Right renal cortex interstitium (tissue), 3 donors: Measurements from ENCODE around the gene NT5DC1. TPM values are rescaled to one million over a fixed set of nuclear protein-coding genes. Genes with fewer than 3 reads are reported as not detected.
"Not testable (repeated sequence)": the region's sequence is repeated elsewhere in the genome, so short reads cannot be mapped to it uniquely, and the experiment has no call there.

Source experiments
- DNase-seq, 3 donors: peaks; one replicate each; pipeline ENCODE4 v3.0.0-alpha.2; 2013; ENCODE audit warnings: low read depth in 3 of 3, low spot score in 2 of 3
- polyA plus RNA-seq, 3 donors: library from polyadenylated mRNA; unstranded; fragments of 120-200 nt; gene quantifications; one replicate each; pipeline ENCODE4 v1.2.1, GENCODE V29; 2013; ENCODE audit not compliant: insufficient read length in 3 of 3

Gene NT5DC1
- polyA plus RNA-seq, 3 donors, result 43.4 to 45.6 (median 44.6) TPM

DNA sequence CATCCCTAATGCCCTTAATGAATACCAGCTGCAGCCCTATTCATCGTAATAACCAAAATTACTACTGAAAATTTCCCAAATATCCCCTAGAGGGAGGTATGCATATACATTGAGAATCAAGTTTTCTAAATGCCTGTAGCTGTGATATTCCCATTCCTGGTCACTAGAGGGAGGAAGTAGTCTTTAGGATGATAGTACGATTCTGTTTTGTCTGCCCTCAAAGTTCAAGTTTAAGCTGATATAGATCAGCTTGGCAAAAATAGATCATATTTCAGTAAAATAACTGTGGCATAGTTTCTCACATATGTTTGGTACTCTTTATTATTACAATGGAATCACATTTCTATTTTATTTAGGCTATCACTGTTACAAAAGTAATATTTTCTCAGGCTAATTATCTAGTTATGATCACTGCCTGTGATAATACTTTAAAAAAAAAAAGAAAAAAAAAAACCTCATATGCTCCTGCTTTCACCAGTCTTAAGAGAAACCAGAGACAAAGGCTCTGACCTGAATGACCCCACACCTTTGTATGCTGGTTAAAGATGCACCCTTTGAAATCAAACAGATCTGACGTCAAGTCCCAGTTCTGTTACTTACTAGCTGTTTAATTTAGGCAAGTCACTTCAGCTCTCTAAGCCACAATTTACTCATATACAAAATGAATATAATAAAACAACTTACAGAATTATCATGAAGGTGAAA, 168.1 kb downstream of the NT5DC1 start:
- DNase-seq, result peak in 2 of 3 donors; percentile 45 to 52

DNA sequence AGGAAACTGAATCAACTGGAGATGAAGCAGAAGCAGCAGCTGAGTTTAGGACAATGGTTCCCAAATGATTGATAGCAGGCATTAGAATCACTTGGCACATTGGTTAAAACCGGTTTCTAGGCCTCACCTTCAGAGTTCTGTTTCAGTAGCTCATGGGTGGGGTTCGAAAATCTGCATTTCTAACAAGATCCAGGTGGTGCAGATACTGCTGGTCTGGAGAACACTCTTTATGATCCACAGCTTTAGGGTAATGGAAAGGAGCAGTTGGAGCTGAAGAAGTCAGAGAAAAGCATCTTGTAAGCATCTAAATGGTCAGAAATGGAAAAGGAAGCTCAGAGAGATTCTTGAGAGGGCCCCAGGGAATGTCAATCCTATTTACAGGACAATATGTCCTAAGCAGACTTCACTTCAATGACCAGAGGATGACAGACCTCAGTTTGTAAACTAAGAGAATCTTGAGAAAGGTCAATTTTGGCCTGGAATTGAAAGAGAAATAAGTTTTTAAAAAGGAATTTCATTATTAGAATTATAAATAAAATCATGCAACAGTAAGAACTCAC, 170.6 kb downstream of the NT5DC1 start:
- no peak for DNase-seq

DNA sequence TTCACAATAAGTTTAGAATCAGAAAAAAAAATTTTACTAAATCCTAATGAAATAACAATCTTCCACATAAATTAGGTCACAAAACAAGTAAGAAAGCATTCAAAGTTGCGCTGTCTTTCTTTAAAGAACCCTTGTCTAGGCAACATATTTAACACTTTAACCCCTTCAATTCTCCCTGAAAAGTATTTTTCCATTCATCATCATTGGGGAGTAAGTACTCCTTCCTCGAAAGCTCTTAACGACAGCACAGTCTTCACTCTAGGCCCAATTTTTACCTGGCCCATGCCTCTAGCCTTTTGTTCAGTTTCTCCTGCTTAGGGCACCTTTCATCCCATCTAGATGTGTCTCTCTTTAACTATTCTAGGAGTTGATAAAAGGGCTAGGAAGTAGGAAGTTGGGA, 176.5 kb downstream of the NT5DC1 start:
- no peak for DNase-seq

DNA sequence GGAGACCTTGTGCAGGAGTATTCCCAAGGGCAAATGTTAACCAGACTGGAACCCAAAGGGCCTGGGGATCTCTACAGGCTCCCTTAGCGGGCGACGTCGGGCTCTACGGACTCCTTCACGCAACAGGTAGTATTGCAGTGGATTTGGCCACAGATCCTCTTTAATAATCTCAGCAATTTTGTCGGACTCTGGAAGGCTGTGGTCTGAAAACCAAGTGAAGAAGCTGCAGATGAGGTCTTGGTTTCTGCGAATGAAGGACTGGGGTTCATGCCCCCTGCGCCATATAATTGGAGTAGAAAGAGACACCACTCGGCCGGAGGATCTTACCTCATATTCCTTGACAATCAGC, 177.8 kb downstream of the NT5DC1 start:
- DNase-seq, result no peak

DNA sequence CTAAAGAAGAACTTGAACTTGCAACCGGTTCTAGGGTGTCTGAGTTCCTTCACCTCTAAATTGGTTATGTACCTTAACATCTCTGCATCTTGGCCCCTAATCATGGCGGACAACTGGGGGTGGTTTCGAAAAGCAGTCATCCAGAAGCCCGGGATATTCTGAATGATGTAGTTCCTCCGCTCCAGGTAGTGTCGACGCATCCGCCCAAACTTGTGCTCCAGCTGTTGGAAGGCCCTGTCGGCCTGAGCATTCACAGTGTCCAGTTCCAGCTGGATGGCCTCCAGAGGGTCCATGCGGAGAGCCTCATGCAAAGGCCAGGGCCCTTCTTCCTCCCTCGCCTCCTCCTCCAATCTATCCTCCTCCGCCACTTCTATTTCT, 178.2 kb downstream of the NT5DC1 start:
- DNase-seq, result peak in 1 of 3 donors; percentile 39

DNA sequence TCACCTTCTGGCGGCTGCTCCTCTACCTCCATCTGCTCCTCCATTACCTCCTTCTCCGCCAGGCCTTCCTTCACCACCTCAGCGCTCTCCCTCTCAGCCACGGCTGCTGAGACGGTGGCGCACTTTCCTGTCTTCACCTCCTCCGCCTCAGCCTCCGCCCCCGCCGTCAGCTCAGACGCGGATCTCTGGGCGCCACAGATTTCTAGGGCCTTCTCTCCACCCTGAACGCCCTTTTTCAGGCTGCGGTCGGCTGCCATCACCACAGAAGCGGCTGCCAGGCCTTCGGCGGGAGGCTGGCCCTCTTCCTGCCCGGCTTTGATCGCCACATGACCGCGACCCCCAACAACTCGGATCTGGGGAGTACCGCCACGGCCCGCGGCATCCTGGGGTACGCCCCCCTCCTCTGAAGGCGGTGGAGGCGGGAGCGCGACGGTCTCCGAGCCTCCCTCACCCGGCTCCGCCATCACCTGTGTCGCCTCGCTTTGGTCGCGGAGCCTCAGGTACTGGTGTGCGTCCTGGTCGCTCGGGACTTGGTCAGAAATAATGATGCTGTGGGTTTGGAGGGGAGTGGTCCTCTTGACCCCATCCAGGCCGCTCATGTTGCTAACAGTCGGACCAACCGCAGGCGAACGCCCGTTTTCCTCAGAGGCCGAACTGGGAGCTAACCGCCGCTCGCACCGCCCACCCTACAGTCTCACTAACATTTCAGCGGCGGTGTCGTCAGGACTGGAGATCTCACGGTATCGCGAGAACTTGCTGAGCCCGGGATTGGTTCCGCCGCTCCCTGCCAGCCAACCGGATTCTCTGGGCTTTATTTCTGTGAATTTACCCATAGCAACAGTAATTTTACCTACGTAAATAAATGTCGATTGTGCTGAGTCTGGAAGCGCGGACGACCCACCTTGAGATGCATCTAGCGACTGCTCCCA, 178.8 kb downstream of the NT5DC1 start, which contains the start of gene TSPYL1:
TSPYL1 (minus strand) TSS at position 699 of the 929 bp plus-strand sequence; CDS start at position 599, 100 bp downstream.
- DNase-seq, result peak; percentile 93 to 96 (median 95)

DNA sequence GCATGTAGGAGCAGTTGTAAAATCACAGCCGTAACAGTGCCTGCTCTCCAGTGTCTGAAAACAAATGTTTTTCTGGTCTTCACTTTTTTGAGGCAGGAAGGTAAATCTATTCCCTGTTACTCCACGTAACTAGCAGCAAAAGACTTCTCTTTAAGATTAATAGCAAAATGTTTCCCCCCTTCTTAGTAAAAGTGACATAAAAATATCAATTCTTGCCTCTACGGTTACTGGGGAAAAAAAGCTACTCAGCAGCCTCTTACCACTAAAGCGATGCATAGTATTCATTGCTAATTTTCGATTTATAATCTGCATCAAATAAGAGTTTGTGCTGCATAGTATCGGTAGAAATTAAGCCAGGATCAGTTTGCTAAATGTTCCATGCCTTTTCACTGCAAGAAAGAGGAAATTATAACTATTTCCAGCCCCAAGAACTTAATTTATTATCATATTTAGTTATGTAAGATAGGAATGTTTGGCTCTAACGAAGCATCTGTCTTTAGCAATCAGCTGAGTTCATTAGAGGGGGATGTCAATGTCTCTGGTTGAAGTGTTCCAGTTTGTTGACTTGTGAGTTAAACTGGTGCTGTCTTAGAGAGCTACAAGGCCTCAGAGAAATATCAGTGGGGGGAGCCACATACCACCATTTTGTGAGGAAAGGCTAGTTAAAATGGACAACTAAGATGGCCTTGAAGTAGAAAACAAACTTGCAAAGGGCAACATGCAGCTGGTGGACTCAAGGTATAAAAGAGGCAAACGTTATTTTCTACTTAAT, 179.7 kb downstream of the NT5DC1 start:
- DNase-seq, result peak; percentile 44 to 59 (median 50)

DNA sequence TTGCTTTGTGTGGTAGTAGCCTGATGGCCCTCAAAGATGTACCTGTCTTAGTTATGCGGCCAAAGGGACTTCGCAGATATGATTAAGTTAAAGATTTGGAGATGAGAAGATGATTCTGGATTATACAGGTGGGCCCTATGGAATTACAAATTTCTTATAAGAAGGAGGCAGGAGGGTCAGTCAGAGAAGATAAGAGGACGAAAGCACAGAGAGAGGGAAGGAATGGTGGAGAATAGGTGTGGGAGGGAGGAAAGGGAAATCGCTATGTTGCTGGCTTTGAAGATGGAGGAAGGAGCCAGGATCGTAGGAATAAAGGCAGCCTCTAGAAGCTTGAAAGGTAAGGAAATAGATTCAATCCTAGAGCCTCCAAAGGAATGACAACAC, 180.3 kb downstream of the NT5DC1 start:
- no peak for DNase-seq

DNA sequence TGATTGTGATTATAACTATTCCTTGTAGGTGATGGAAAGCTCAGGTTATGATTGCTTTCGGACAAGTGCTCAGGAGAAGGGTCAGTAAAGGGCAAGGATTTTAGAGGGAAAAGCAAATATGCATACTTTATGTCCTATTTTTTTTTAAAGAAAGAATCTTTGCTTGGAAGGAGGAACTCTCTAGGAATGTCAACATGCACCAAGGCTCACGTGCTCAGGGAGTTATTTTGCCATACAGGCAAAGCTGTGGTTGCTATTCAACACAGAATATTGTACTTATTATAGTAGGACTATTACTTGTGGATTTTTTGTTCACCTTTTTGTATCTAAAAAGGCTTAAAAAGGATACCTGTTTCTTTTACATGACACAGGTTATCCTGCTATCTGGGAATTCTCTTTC, 182.0 kb downstream of the NT5DC1 start:
- no peak for DNase-seq

DNA sequence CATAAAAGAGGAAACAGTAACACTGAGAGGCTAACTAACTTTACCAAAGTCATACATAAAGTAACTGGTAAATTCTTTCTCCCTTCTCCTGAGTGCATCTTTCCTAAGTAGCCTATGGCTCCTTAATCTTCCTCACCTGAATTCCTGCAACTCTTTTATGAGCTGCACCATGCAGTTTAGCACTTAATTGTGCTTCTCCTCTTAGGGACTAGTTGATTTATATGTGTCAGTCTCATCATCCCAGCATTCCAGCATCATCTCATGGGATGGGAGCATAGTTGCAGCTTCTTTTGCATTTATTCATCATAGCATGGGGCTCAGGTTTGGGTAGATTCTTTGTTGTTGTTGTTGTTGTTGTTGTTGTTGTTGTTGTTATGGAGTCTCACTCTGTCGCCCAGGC, 182.5 kb downstream of the NT5DC1 start:
- DNase-seq, result no peak

DNA sequence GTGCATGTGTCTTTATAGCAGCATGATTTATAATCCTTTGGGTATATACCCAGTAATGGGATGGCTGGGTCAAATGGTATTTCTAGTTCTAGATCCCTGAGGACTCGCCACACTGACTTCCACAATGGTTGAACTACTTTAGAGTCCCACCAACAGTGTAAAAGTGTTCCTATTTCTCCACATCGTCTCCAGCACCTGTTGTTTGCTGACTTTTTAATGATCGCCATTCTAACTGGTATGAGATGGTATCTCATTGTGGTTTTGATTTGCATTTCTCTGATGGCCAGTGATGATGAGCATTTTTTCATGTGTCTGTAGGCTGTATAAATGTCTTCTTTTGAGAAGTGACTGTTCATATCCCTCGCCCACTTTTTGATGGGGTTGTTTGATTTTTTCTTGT, 184.3 kb downstream of the NT5DC1 start:
- DNase-seq, result not testable (repeated sequence)

DNA sequence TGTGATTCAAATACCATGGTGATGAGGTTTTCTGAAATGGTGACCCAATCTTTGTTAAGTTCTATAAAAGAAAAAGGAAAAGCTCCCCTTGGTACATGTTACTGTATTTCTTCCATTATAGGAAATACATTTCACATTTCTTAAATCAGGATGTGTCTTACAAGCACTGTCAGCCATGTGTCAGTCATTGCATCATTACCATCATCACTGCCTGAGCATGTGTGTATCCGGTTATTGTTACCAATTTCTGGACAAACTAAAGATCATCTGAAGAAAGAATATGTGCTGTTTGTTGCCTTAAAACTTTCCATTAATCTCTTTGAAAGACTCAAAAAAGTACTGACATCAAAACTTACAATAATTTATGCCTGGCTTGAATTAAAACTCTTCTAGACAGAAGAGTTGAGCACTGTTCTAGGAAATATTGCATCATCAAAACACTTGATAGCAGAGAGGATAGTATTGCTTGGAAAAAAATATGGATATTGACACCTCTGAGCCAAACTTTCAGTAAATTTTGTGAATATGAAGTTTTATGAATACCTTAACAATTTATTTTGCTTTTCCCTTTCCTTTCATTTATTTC, 186.2 kb downstream of the NT5DC1 start:
- DNase-seq, result no peak

DNA sequence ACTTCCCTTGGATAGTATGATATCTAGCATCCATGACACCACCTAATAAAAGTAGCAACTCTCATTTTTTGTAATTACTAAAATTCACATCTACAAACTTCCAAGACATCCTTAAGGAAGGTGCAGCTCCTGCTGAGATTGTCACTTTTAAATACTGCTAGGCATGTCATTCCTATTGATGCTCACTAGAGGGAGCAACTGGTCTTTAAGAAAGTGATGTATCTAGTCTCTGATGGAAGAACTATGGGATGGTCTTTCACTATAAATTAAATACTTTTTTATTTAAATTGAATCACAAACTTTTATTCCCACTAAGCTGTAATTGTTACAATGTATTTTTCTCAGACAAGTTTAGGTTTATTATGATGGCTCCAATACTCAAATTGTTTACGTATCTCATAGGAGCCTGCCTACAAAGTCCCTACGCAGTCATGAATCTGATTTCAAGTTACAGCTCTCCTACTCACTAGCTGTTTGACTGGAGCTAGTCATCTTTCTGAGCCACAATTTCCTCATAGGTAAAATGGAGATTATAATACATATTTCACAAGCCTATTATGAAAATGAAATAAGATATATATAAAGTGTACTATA, 187.1 kb downstream of the NT5DC1 start:
- DNase-seq, result peak in 1 of 3 donors; percentile 33

DNA sequence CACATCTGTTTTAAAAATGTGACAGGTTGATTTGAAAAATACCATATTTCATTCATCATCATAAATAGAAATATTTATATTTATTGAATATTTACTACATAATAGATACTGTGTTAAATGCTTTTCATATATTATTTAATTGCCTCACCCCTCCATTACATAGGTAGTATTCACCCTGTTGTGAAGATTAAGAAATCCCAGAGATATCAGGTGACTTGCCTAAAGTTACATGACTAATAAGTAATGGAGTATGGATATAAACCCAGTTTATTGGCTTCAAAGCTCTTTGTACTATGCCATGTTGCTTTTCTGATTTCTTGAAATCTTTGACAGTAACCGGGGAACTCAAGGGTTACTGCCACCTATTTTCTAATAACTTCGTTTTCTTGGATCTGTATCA, 189.2 kb downstream of the NT5DC1 start:
- DNase-seq, result no peak

DNA sequence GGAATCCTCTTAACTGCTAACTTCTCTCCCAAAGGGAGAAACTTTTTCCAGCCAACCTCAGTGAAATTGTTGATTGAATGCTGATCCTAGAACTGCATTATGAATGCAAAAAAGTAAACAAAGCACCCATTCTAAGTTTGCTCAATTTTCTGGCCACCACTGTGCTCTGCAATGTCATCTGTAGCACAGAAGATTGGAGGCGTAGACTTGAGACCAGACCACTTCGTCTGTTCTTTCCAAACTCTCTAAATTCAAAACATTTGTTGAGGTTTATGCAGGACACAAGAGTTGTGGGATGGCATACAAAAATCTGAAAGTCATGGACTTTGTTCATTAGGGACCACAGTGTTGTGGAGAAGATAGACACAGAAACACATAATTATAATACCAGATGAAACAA, 190.1 kb downstream of the NT5DC1 start:
- no peak for DNase-seq

DNA sequence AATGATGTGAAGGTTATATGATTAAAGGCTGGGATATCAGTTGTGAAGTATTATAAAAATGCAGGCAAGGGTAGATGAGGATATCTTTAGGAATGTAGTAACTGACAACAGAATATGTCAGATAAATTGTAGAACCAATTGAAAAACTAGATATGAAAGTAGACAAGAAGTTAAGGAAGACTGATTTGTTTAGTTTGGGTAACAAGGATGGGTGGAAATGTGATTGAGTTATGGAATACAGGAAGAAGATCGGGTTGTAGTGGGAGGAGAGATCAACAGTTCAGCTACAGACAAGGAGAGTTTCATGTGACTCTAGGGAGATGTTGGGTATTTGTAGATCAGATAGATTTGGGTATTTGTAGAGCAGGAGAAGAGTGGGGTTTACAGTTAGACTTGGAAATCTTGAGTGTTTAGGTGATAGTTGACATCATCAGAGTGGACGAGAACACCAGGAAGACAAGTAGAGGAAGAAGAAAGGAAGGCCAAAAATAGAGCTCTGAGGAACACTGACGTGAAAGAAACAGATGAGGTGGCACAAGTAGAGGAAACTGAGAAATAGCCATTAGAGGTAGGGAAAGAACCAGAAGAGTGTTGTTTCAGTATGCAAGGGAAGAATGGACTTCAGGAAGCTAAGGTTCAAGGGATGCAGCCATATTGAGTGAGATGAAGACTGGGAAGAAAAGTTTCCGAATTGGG, 191.2 kb downstream of the NT5DC1 start:
- DNase-seq, result no peak

DNA sequence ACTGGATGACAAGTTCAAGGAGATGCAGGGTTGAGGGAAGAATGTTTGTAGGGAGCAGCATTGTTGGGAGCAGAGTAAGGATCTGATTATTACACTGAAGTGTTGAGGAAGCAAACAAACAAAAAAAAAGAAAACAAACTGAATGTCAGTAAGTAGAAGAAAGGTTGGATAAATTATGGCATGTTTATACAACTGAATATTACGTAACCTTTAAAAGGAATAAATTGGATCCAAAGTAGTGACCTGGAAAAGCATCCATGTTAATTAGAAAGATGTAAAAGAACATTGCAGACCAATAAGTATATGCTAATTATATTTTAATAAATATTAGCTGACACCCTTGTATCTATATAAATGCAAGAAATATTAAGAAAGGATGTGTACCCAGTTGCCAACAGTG, 191.9 kb downstream of the NT5DC1 start:
- no peak for DNase-seq

DNA sequence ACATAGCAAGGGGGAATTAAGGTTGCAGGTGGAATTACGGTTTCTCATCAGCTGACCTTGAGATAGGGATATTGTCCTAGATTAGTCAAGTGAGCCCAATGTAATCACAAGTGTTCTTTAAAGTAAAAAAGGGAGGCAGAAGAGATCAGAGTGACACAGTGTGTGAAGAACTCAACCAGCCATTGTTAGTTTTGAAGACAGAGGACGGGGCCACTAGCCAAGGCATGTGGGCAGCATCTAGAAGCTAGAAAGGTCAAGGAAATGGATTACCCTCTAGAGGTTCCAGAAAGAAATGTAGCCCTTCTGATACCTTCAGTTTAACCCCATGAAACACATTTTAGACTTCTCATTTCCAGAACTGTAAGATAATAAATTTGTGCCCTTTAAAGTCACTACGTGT, 197.6 kb downstream of the NT5DC1 start:
- no peak for DNase-seq

DNA sequence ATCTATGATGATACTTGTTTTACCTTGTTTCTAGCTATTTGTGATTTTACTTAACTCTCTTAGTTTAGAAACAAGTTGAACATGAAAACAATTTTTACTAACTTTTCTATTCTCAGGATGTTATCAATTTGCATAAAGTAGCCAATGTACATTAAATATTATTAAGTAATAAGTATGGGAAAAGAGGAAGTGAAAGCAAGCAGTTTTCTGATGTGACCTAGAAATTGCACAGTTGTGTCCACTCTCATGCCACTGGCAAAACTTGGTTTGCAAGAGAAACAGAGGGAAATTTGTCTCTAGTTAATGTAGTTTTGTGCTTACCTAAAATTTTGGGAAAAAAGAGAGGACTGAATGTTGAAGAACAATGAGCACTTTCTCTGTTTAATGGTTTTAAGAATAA, 198.3 kb downstream of the NT5DC1 start:
- no peak for DNase-seq
